Aorta (tissue), 5 donors: Measurements from ENCODE around the gene RAB18. TPM values are rescaled to one million over a fixed set of nuclear protein-coding genes. Genes with fewer than 3 reads are reported as not detected.

Experiments used
- ATAC-seq: fragments of 200-7000 bp; cut with Tn5 transposase; one replicate; pipeline ENCODE4 v1.9.1; 2022; ENCODE audit warnings: moderate library complexity; ENCODE audit not compliant: low FRiP score
- DNase-seq, 2 donors: peaks; one replicate each; pipeline ENCODE4 v3.0.0-alpha.2; 2020
- H3K27ac ChIP-seq, 2 donors: one replicate each; pipeline ENCODE4 v1.5.1; 2013; ENCODE audit warnings: low read length in 2 of 2, mild to moderate bottlenecking in 2 of 2, moderate library complexity in 2 of 2, control low read depth in 1 of 2, inconsistent platforms in 1 of 2, low read depth in 1 of 2
- H3K27me3 ChIP-seq, 2 donors: one replicate each; pipeline ENCODE4 v1.6.1; 2013; ENCODE audit warnings: control low read depth in 1 of 2, low read length in 1 of 2, mild to moderate bottlenecking in 1 of 2, moderate library complexity in 1 of 2; ENCODE audit not compliant: insufficient read depth in 2 of 2, control insufficient read depth in 1 of 2
- H3K36me3 ChIP-seq, 2 donors: one replicate each; pipeline ENCODE4 v1.6.1; 2013; ENCODE audit warnings: control low read depth in 1 of 2, low read length in 1 of 2, mild to moderate bottlenecking in 1 of 2; ENCODE audit not compliant: insufficient read depth in 2 of 2, control insufficient read depth in 1 of 2
- H3K4me1 ChIP-seq, 2 donors: one replicate each; pipeline ENCODE4 v1.6.1; 2013; ENCODE audit warnings: low read length in 2 of 2, control low read depth in 1 of 2, mild to moderate bottlenecking in 1 of 2, moderate library complexity in 1 of 2; ENCODE audit not compliant: insufficient read depth in 2 of 2, control insufficient read depth in 1 of 2
- H3K4me3 ChIP-seq, 2 donors: one replicate each; pipeline ENCODE4 v1.5.1; 2013; ENCODE audit warnings: low read length in 2 of 2, control low read depth in 1 of 2, mild to moderate bottlenecking in 1 of 2
- H3K9me3 ChIP-seq: one replicate; pipeline ENCODE4 v1.6.1; 2013; ENCODE audit warnings: mild to moderate bottlenecking, low read length; ENCODE audit not compliant: control insufficient read depth
- WGBS, 2 donors: extraction: QIAGEN DNeasy Blood & Tissue Kit; methylation state at CpG; one replicate each; pipeline ENCODE4 v1.1.7; 2013; 5-methylcytosine and 5-hydroxymethylcytosine counted together
- intact Hi-C, 2 donors: fragments of 100-400 bp; cut with DNase I; formaldehyde crosslinking; loops; one replicate each; pipeline versions ENCODE4 v1.14.2 to v1.15.0; 2022
- polyA plus RNA-seq, 2 donors: library from polyadenylated mRNA; stranded (reverse); fragments of 200-250 nt; gene quantifications; one replicate each; pipeline ENCODE4 v1.2.3, GENCODE V29; 2013
- total RNA-seq, 2 donors: library from RNA; stranded (reverse); fragmentation: NEBNext Ultra II Directional; extraction: Animal tissue kit (Norgen Biotek cat#: 25700); gene quantifications; one replicate each; pipeline ENCODE4 v1.2.1, GENCODE V29; 2021
- donor health status: healthy with polysubstance abuse.
- donor health status: Bipolar disorder and iron deficiency.
- donor health status: DM: no; HTN: no; CAD: no.
- donor health status: DM: no; HTN: no; CAD: no.
- donor health status: DM: yes; HTN: yes; CAD: no.

Gene RAB18
- total and polyA plus RNA-seq, 4 donors, result 39.3 to 105 (median 81.0) TPM

DNA sequence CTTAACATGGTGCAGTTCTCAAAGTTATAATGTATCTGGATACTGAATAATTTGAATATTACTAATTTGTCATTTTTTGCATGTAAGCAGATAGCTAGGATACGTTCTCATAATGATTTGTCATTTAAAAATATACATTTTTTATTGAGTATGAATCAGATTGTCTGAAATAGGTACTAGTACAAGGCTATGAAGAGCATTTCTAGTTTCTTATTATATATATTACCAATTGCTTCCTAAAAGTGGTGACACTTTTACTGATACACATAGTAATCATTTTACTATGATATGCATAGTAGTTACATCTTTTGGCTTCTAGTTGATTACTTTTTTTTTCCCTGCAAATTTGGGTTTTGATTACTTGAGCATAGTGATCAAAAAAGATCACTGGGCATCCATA lies 26.4 kb downstream of the RAB18 start:
- Histone ChIP-seq H3K27me3 (no peaks in the 10 kb centered on the region), H3K36me3 (peaks cover 0 to 4% of the 10 kb centered on the region in 2 donors), H3K27ac (no peak overlapping the region), H3K4me1 (no peaks in the 10 kb centered on the region), H3K9me3 (no peaks in the 10 kb centered on the region), H3K4me3 (no peak overlapping the region)
- DNase-seq (no peak), ATAC-seq (no peak)
- WGBS, 2 donors, result 77 to 79% methylated on average over 1 of the region's 1 CpG
- intact Hi-C loops, result no loop called here

DNA sequence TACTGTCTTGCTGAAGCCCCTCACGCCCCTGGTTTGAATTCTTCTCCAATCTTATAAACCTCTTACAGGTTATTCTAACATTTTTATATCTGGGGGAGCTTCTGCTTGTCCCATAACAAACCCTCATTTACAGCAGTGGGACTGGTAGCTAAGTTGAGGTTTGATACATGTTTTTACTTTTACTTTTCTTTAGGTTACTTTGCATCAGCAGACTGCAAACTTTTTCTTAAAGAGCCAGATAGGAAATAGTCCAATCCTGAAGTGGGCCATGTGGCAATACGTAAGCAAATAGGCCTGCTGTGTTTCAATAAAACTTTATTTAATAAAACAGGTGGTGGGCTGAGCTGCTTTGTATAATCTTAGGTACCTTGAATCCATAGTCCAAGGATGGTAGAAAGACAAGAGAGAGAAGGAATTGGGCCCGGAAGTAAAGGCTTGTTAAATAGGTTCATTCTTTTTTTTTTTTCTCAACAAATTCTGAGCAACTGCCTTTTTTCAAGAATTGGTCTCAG lies 27.3 kb downstream of the RAB18 start:
- no peak overlapping the region for H3K27ac ChIP-seq
- ATAC-seq, result no peak
- H3K9me3 ChIP-seq, result no peaks in the 10 kb centered on the region
- no peak for DNase-seq
- H3K27me3 ChIP-seq, result no peaks in the 10 kb centered on the region
- intact Hi-C loops, result no loop called here
- H3K4me1 ChIP-seq, result no peaks in the 10 kb centered on the region
- WGBS, 2 donors, result 94 to 96% methylated on average over 3 of the region's 3 CpGs
- peaks cover 0 to 4% of the 10 kb centered on the region in 2 donors for H3K36me3 ChIP-seq
- H3K4me3 ChIP-seq, result no peak overlapping the region

DNA sequence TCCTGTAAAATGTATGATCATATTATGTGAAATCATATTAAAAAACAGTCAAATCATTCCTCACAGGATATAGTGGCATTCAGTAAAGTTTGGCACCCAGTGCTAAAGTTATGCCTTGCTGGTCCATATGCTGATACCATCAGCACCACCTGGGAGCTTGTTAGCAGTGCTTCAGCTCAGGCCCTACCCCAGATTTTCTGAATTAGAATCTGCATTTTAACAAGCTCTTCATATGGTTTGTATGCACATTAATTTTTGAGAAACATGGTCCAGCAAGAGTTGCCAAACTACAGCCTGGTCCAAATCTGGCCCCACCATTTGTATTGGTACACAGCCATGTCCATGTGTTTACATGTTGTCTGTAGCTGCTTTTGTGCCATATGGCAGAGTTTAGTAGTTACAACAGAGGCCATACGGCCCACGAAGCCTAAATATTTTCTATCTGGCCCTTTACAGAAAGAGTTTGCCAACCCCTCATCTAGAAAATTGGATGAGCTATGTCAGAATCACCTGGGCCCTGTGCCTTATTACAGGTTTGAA lies 30.1 kb downstream of the RAB18 start:
- 59 to 66% methylated on average over 2 of the region's 2 CpGs for WGBS, 2 donors
- Histone ChIP-seq H3K4me3 (no peak overlapping the region), H3K36me3 (peaks cover 0 to 6% of the 10 kb centered on the region in 2 donors), H3K27ac (no peak overlapping the region), H3K4me1 (no peaks in the 10 kb centered on the region), H3K27me3 (no peaks in the 10 kb centered on the region), H3K9me3 (no peaks in the 10 kb centered on the region)
- ATAC-seq, result no peak
- intact Hi-C loops, result no loop called here
- DNase-seq, result no peak

DNA sequence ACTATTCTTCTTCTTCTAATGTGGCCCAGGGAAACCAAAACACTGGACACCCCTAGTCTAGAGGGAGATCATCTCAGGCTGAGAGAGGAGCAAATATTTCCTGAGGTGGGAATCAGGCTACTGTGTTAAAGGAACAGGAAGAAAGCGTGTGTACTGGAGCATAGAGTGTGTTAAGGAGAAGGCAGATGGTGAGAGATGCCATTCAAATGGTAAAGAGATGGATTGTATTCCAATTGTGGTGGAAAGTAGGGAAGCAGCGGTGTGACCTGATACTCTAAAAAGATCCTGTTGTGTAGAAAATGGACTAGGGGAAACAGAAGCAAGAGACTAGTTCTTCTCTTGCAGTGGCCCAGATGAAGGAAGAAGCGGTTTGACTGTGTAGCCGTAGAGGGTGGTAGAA lies 31.2 kb downstream of the RAB18 start:
- ATAC-seq, result no peak
- H3K4me1 ChIP-seq, result no peaks in the 10 kb centered on the region
- H3K27ac ChIP-seq, result no peak overlapping the region
- no peak overlapping the region for H3K4me3 ChIP-seq
- intact Hi-C loops, result no loop called here
- DNase-seq, result no peak
- 96 to 98% methylated on average over 4 of the region's 4 CpGs for WGBS, 2 donors
- no peaks in the 10 kb centered on the region for H3K27me3 ChIP-seq
- H3K36me3 ChIP-seq, result peaks cover 0 to 6% of the 10 kb centered on the region in 2 donors
- no peaks in the 10 kb centered on the region for H3K9me3 ChIP-seq

DNA sequence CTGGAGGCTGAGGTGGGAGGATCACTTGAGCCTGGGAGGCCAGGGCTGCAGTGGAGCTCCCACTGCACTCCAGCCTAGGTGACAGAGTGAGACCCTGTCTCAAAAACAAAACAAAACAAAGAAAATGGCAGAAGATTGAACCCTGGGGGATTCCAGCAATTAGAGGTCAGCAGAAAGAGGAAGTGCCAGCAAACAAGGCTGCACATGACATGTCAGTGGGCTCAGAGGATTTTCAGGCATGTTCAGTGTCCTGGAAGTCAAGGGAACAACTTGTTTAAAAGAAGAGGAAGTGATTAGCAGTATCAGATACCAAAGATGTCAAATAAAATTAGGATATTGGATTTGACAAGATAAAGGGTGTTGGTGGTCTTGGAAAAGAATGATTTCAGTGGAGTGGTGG lies 32.3 kb downstream of the RAB18 start:
- Histone ChIP-seq H3K27me3 (no peaks in the 10 kb centered on the region), H3K4me1 (no peaks in the 10 kb centered on the region), H3K27ac (no peak overlapping the region), H3K9me3 (no peaks in the 10 kb centered on the region), H3K36me3 (peaks cover 0 to 6% of the 10 kb centered on the region in 2 donors), H3K4me3 (no peak overlapping the region)
- ATAC-seq, result no peak
- intact Hi-C loops, result no loop called here
- DNase-seq, result no peak

DNA sequence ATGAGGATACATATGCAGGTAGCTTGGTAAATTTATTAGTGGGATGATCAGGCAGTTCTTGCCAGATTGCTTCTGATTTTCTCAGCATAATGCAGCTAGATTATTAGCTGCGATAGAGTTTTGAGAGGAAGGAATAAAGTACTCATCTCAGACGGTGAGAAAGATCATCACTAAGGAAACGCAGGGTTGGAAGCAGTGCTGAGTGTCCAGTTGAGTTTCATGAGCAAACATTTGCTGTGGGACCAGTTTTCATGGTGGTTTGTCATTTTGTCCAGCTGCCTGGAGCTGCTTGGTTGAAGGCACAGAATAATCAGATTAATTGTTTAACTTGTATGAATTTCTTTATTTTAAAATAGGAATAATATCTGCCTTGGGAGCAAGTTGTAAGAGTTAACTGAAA lies 33.1 kb downstream of the RAB18 start:
- H3K4me3 ChIP-seq, result no peak overlapping the region
- no peaks in the 10 kb centered on the region for H3K27me3 ChIP-seq
- intact Hi-C loops, result no loop called here
- no peaks in the 10 kb centered on the region for H3K9me3 ChIP-seq
- 85 to 87% methylated on average over 3 of the region's 3 CpGs for WGBS, 2 donors
- peaks cover 4 to 6% of the 10 kb centered on the region in 2 donors for H3K36me3 ChIP-seq
- no peak for DNase-seq
- no peaks in the 10 kb centered on the region for H3K4me1 ChIP-seq
- ATAC-seq, result no peak
- no peak overlapping the region for H3K27ac ChIP-seq

DNA sequence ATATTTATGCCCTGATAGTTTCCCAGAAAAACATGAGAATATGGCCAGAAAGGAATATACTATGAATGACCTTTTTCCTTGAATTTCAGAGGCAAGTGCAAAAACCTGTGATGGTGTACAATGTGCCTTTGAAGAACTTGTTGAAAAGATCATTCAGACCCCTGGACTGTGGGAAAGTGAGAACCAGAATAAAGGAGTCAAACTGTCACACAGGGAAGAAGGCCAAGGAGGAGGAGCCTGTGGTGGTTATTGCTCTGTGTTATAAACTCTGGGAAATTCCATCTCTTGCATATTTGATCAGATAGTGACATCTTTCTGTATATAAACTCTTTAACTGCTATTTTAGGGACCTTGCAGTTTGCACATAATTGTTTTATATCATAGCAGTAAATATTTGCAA lies 33.7 kb downstream of the RAB18 start:
- DNase-seq, result no peak
- Histone ChIP-seq H3K27ac (no peak overlapping the region), H3K27me3 (no peaks in the 10 kb centered on the region), H3K4me3 (no peak overlapping the region), H3K36me3 (peaks cover 4 to 6% of the 10 kb centered on the region in 2 donors), H3K4me1 (no peaks in the 10 kb centered on the region), H3K9me3 (no peaks in the 10 kb centered on the region)
- intact Hi-C loops, result no loop called here
- no peak for ATAC-seq

DNA sequence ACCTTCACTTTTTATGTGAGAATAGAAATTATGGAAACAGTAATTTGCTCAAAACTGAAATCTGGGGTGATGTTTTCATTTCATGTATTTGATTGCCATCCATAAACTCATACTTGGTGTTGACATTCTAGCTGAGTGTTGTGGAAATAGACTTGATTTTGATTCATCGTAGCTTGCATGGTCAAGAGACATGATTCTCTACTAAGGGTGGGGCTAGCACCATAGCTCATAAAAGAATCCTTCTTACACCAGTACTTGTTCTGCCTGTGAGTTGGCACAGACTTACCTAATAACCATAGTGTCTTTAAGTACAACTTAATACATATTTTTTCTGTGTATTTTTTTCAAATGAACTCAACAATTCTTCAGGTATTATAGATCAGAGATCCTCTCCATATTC lies 36.6 kb downstream of the RAB18 start:
- WGBS, 2 donors, result 80 to 88% methylated on average over 1 of the region's 1 CpG
- Histone ChIP-seq H3K27me3 (no peaks in the 10 kb centered on the region), H3K9me3 (no peaks in the 10 kb centered on the region), H3K4me3 (no peak overlapping the region), H3K27ac (no peak overlapping the region), H3K36me3 (peaks cover 2 to 4% of the 10 kb centered on the region in 2 donors), H3K4me1 (no peaks in the 10 kb centered on the region)
- ATAC-seq, result no peak
- intact Hi-C loops, result no loop called here
- no peak for DNase-seq

DNA sequence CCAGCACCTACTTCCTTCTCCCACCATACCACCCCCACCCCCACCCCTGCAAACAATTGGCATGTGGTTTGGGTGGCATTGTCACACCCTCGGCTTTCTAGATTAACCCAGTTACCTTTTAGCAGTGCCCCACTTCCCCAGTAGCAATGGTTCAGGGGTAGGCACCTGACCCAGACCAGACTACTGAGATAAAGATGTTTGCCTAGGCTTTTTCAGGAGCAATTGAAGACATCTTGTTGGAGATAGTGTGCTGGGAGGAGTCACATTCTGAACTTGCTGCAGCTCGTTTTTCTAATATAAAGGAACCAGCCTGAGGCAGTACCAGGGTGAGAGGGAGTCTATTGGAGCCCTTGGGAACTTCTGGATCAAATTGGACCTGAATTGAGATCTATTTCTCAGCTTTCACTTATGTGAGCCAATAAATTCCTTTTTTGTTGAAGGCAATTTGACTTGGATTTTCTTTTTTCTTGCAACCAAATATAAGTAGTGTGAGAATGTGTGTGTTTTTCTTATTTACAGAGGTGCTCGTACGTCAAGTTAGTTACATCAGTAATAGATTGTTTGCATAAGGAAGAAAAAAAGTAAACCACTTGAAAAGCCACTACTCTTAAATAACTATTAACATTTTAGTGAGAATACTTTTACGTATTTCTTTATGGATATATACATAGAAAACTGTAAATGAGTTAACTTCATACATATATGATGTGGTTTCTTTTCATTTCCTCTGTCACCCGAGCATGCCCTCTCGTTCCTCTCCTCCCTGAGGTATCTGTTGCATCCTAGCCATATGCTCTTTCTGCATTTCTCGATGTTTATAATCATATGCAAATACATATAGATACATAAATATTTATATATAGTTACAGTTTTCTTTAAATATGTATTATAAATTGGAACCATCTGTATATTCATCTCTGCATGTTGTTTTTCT lies 38.0 kb downstream of the RAB18 start:
- 85 to 86% methylated on average over 8 of the region's 8 CpGs for WGBS, 2 donors
- no peaks in the 10 kb centered on the region for H3K27me3 ChIP-seq
- no peak overlapping the region for H3K4me3 ChIP-seq
- H3K4me1 ChIP-seq, result no peaks in the 10 kb centered on the region
- intact Hi-C loops, result no loop called here
- H3K9me3 ChIP-seq, result no peaks in the 10 kb centered on the region
- H3K36me3 ChIP-seq, result peaks cover 0 to 4% of the 10 kb centered on the region in 2 donors
- no peak overlapping the region for H3K27ac ChIP-seq
- no peak for DNase-seq
- ATAC-seq, result no peak
